DMS153 treated with DMSO at 0.1 percent for 48 hours (cell line): Measurements from ENCODE around the gene BBS9.

ENCODE experiments used
- DNase-seq: peaks from one replicate; lab custom pipeline; 2025; ENCODE audit not compliant: unreplicated experiment; lab: John Stamatoyannopoulos, UW

The BBS9 gene

DNA sequence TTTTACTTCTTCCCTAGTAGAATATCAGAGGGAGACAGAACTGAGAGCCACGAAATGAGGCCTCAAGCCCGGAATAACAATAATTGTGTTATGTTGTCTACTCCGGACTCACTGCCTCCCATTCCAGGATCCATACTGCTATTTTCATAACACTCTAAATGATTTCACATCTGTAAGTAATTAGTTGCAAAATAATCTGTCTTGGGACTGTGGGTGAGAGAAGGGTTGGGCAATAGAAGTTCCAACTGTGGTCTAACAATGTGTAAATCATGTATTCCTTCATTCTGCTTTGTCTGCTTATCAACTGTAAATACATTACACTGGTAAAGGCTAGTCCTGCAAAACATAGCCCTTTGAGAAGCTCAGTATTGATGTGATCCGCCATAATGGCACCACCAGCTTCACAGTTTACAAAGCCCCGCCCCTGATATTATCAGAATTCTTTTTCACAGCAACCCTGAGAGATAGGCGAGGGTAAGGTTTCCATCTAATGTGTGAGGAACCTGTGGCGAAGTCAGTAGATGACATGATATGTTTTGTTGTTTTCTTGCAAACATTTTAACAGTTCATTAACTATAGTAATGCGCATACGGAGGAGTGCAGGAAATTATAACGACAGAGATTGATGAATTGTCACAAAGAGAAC is 510.3 kb downstream of the BBS9 start:
- DNase-seq, result no peak

DNA sequence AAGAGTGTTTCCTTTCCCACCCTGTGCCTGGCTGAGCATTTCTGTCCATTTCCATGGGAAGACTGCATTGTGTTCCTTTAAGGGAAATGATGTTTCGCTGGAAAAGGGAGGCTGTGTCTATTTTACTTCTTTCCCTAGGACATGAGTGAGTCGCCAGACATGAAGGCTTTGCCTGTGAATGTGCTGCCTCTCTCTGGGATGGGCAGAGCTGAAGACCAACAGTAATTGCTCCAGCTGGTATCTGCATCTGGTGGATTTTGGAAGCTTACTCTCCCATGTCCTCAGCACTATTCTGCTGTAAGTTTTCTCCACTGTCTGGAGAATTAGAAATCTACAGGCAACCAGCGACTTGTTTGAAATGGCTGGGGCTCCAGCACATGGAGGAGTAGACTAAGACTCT is 511.4 kb downstream of the BBS9 start:
- no peak for DNase-seq

DNA sequence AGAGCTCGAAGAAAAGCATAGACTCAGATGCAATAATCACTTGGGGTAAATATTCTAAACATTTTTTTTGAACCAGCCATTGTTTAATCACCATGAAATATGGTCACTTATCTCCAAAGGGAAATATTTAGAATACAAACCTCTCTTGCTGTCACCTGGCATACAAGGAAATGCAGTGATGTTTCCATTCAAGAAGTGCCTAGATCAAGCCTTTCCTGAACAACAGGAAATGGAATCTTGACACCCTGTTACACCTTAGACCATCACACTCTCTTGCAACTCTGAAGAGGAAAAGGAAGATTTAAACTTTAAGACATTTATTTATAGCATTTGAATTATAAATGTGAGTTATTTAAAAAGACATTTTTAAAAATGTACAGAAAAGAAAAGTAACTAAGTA is 512.9 kb downstream of the BBS9 start:
- DNase-seq, result peak; percentile 86

- DNase-seq, result peak; percentile 32
Observed at GRCh38 chr7:33643530-33643929, 514.2 kb downstream of the BBS9 start.

GRCh38 chr7:33644489-33644888 is 515.1 kb downstream of the BBS9 start:
- DNase-seq, result no peak

DNA sequence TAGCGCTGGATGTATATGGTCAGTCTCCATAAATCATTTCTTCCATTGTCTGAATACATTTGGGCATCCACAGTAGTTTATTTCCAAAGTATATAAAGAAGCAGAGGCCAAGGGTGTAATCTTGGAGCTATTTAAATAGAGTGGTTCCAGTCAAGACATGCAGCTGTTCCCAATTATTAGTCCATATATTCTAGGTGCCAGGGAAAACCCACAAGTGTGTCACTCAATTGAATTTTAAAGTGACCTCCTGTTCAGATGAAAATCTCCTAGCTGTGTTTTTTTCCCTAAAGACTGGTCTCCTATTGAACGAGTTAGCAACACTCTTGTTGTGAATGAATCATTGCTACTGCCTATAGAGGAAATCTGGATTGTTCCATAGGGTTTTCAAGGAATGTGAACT is 515.7 kb downstream of the BBS9 start:
- DNase-seq, result no peak

- DNase-seq, result no peak
Observed at GRCh38 chr7:33646166-33646565, 516.8 kb downstream of the BBS9 start.

DNA sequence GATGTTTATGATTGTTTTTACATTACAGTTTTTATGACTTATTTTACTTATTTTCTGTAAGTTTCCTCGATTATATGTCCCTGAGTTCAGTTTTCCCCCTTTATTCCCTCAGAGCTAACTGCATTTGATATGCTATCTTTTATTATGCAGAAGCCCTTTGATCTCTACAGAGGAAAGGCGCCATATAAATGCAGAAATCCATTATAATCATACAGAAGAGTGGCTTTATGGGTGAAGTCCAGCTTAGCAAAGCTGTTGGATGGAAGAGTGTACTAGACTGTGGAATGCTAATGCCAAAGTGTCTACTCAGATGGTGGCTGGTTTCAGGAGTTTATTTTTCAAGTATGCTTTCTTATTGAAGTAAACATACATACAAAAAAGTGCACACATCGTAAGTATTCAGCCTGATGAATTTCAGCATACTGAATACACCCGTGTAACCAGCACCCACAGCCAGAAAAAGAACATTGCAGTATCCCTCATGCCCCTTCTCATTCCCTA is 517.6 kb downstream of the BBS9 start:
- no peak for DNase-seq

DNA sequence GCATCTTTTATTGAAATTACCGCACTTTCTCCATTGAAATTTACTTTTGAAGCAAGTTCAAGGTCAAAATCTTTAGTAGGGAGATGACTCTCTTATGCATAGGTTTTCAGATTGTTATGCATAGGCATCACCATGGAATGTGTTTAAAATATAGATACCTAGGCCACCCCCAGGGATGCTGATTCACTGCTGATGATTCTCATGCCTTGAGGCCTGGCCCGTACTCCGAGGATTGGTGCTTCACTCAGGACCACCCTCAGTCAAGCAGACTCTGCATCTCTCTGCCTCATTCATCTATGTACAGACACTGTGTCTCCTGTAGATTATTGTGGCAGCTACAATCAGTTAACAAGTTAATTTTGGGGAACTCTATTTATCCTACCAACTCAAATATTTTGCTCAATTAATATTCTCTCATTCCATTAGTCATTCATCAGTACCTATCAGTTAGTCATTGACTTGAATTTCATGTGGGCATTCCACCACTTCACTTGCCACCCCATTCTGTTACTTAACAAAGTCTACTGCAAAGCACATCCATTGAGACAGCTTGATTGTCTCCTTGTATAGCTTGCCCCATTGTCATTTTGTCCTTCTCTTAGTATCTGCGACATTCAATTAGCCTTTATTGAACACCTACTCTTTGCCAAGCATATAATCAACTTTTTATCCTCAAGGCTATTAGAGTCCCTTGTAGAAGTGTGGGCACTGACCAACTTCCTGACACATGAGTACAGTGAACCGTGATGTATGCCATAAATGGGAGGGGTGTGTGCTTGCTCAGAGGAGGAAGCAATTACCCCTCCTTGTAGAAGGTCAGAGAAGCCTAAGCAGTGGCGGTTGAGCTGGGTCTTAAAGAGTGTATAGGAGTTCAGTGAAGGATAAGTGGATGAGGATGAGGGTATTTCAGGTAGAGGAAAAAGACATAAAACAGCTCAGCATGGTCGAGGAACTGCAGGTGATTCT is 520.4 kb downstream of the BBS9 start:
- no peak for DNase-seq

- no peak for DNase-seq
Observed at GRCh38 chr7:33650828-33651227, 521.5 kb downstream of the BBS9 start.

DNA sequence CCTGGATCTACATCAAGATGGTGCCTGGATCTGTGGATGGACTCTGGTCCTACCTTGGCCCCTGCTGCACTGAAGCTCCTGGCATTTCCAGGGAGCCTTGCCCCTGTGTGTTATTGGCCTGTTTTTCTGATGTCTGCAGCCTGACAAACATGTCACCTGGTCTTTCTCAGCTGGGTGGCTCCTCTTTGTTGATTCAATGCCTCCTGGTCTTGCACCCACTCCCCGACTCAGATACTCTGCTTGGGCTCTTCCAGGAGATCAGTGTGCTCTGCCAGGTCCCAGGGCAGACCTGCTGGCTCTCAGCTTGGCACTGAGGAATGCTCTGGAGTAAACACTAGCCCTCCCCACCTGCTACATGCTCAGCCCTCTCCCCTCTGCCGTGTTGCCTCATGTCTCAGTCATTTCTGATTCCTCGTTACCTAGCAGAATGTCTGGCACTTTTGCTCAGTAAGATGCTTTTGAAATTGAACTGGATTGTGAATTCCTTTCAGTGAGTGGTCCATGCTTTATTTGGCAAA is 522.7 kb downstream of the BBS9 start:
- DNase-seq, result no peak

DNA sequence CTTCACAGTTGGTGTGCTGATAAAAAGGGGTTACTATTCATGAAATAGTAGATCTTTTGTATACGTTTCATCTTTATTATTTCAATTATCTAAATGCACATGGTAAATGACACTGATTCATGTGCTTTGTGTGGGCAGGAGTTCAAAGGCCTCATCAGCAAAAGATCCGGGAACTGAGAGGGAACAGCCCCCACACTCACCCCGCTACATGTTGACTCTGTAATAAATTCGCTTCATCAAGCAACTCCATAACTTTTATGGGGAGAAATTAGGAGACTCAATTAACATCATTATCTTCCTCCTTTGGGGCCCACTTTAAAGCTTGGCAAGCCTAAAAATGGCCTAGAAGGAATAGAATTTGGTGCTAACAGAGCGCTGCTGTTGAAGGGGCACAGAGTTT is 525.3 kb downstream of the BBS9 start:
- DNase-seq, result no peak
